ENCODE measurements around the gene RGS14.

DNA sequence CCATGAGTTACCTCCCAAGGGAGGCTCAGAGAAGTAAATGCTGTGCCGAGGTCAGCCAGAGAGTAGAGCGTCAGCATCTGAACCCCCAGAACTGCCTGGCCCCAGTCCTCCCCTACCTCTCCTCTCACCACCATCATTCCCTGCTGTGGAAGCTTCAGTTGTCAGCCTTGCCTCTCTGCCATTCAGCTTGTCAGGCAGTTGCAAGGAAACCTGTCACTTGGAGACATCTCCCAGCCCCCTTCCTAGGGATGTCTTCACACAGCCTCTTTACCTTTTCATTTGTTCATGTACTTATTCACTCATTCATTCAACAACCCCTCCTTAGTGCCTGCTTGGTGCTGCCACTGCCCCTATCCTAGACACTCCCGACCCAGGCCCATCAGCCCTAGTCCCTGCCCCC lies 2.1 kb downstream of the RGS14 start:
- TF ChIP-seq POLR2A (IDR thresholded peaks at IDR 0.05) = no peak
- TF ChIP-seq, protein P1, sequence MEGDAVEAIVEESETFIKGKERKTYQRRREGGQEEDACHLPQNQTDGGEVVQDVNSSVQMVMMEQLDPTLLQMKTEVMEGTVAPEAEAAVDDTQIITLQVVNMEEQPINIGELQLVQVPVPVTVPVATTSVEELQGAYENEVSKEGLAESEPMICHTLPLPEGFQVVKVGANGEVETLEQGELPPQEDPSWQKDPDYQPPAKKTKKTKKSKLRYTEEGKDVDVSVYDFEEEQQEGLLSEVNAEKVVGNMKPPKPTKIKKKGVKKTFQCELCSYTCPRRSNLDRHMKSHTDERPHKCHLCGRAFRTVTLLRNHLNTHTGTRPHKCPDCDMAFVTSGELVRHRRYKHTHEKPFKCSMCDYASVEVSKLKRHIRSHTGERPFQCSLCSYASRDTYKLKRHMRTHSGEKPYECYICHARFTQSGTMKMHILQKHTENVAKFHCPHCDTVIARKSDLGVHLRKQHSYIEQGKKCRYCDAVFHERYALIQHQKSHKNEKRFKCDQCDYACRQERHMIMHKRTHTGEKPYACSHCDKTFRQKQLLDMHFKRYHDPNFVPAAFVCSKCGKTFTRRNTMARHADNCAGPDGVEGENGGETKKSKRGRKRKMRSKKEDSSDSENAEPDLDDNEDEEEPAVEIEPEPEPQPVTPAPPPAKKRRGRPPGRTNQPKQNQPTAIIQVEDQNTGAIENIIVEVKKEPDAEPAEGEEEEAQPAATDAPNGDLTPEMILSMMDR (IDR thresholded peaks at IDR 0.05) = no peak
